K562 (cell line): ENCODE results near the gene SLC26A1. TPM values are rescaled to one million over a fixed set of nuclear protein-coding genes. Genes with fewer than 3 reads are reported as not detected.
A peak's percentile ranks its signal among the peaks of the same experiment; 100 is the strongest.

Source experiments
- ATAC-seq: fragments of 200-7000 bp; cut with Tn5 transposase; 3 replicates; pipeline ENCODE4 v1.9.1; 2020; ENCODE audit warnings: moderate library complexity
- BruUV-seq: library from RNA; stranded (reverse); fragments of 400-500 nt; replicated peaks from 2 replicates; lab custom pipeline; 2021; lab: Mats Ljungman, UMichigan
- CTCF ChIA-PET: fragments of 300-600 bp; formaldehyde crosslinking; extraction: SDS; loops from one replicate; lab custom pipeline; 2021; ENCODE audit warnings: low intra/inter-chr PET ratio; lab: Yijun Ruan, JAX
- POLR2A ChIA-PET: fragments of 300-600, 350-650 bp; sonication (Branson Sonifier 250); formaldehyde crosslinking; extraction: SDS; loops from one replicate; lab custom pipeline; 2021; ENCODE audit warnings: antibody characterized with exemption, inconsistent platforms; lab: Yijun Ruan, JAX
- DNase-seq, 4 experiments: peaks; one replicate each; pipeline versions ENCODE4 v3.0.0 to v3.0.0-alpha.2; 2011 to 2018; ENCODE audit warnings: low spot score in 3 of 4, mixed read lengths in 3 of 4; ENCODE audit errors: extremely low read depth in 1 of 4
- FAIRE-seq: peaks from 2 replicates; lab custom pipeline; 2011; peaks lifted over from hg19 to GRCh38; lab: Jason Lieb, UNC
- H2AFZ ChIP-seq: 2 replicates; pipeline ENCODE4 v1.6.0; 2011; ENCODE audit warnings: low read depth, low read length, control low read depth, inconsistent platforms
- H3K27ac ChIP-seq: fragments of 200-600 bp; 3 replicates; pipeline ENCODE4 v1.8.0; 2011; ENCODE audit warnings: low read depth, mild to moderate bottlenecking, control low read depth, inconsistent platforms, low read length, moderate library complexity, mixed read lengths; ENCODE audit errors: extremely low read depth
- H3K27me3 ChIP-seq, 2 experiments: fragments of 300-600 bp in 1 of 2; 2 replicates in 1 of 2; 3 replicates in 1 of 2; pipeline versions ENCODE4 v1.6.0 to v1.8.0; 2011; ENCODE audit warnings: inconsistent platforms in 2 of 2, low read length in 2 of 2, mild to moderate bottlenecking in 1 of 2, mixed read lengths in 1 of 2, moderate library complexity in 1 of 2; ENCODE audit not compliant: control insufficient read depth in 2 of 2, insufficient read depth in 2 of 2
- H3K36me3 ChIP-seq: fragments of 300-600 bp; 3 replicates; pipeline ENCODE4 v1.8.0; 2011; ENCODE audit warnings: mild to moderate bottlenecking, low read length, inconsistent platforms; ENCODE audit not compliant: control insufficient read depth, insufficient read depth
- H3K4me1 ChIP-seq, 2 experiments: fragments of 200-600 bp in 1 of 2; replicated peaks in 1 of 2; 2 replicates in 1 of 2; 3 replicates in 1 of 2; pipeline versions ENCODE4 v1.5.1 to v1.8.0; 2011; ENCODE audit warnings: inconsistent platforms in 2 of 2, low read length in 2 of 2, mild to moderate bottlenecking in 1 of 2, mixed read lengths in 1 of 2, moderate library complexity in 1 of 2; ENCODE audit not compliant: control insufficient read depth in 2 of 2, insufficient read depth in 2 of 2
- H3K4me2 ChIP-seq: 2 replicates; pipeline ENCODE4 v1.6.1; 2011; ENCODE audit warnings: low read length, control low read depth, inconsistent platforms, mixed read lengths; ENCODE audit not compliant: insufficient read depth
- H3K4me3 ChIP-seq: fragments of 200-600 bp; sonication (generic), shearing (Covaris generic); 2 replicates; pipeline ENCODE4 v1.5.1; 2016; ENCODE audit warnings: control low read depth, inconsistent platforms
- H3K79me2 ChIP-seq: fragments of 200-600 bp; 3 replicates; pipeline ENCODE4 v1.8.0; 2011; ENCODE audit warnings: low read length, inconsistent platforms; ENCODE audit not compliant: control insufficient read depth, insufficient read depth
- H3K9ac ChIP-seq, 2 experiments: 2 replicates each; pipeline versions ENCODE4 v1.6.0 to v1.6.1; 2011; ENCODE audit warnings: low read depth in 2 of 2, low read length in 2 of 2, control low read depth in 1 of 2, inconsistent platforms in 1 of 2, mild to moderate bottlenecking in 1 of 2, mixed read lengths in 1 of 2; ENCODE audit not compliant: insufficient read depth in 1 of 2
- H3K9me1 ChIP-seq: one replicate; pipeline ENCODE4 v1.6.0; 2011; ENCODE audit warnings: inconsistent platforms, mild to moderate bottlenecking, low read length, moderate library complexity; ENCODE audit not compliant: control insufficient read depth, insufficient read depth
- H3K9me3 ChIP-seq: replicated peaks from 2 replicates; pipeline ENCODE4 v1.5.1; 2011; ENCODE audit warnings: low read depth, low read length, inconsistent platforms; ENCODE audit not compliant: control insufficient read depth, insufficient read depth
- H4K20me1 ChIP-seq: replicated peaks from 2 replicates; pipeline ENCODE4 v1.6.1; 2011; ENCODE audit warnings: low read length, inconsistent platforms, mixed read lengths; ENCODE audit not compliant: control insufficient read depth, insufficient read depth
- ARID3B ChIP-seq: fragments of 250-450 bp; sonication (Bioruptor Pico); IDR thresholded peaks from 2 replicates; pipeline ENCODE4 v1.4.0; 2020; ENCODE audit warnings: borderline replicate concordance
- CHCHD3 ChIP-seq: fragments of 250-450 bp; sonication (Bioruptor Pico); IDR thresholded peaks from 2 replicates; pipeline ENCODE4 v2.1.2; 2022; ENCODE audit warnings: mild to moderate bottlenecking
- GABPB2 ChIP-seq: fragments of 250-450 bp; sonication (Bioruptor Pico); conservative IDR thresholded peaks from 2 replicates; pipeline ENCODE4 v1.5.1; 2021; ENCODE audit warnings: mild to moderate bottlenecking
- HDAC1 ChIP-seq, 2 experiments: fragments of 450-650 bp; IDR thresholded peaks; 2 replicates each; pipeline ENCODE4 v1.6.1; 2016 to 2017; ENCODE audit warnings: inconsistent platforms in 1 of 2, mild to moderate bottlenecking in 1 of 2, moderate library complexity in 1 of 2
- NBN ChIP-seq: fragments of 450-650 bp; IDR thresholded peaks from 2 replicates; pipeline ENCODE4 v1.6.1; 2016; ENCODE audit warnings: low read depth, mild to moderate bottlenecking
- POLR2AphosphoS2 ChIP-seq: IDR thresholded peaks from 2 replicates; pipeline ENCODE4 v1.6.1; 2012; ENCODE audit warnings: low read length, improper control_type of control experiment
- RERE ChIP-seq: sonication (generic); formaldehyde crosslinking; IDR thresholded peaks from 2 replicates; pipeline ENCODE4 v1.8.0; 2023; ENCODE audit warnings: missing genetic modification reagents, mild to moderate bottlenecking, borderline replicate concordance
- TCF7 ChIP-seq: sonication (generic); IDR thresholded peaks from 2 replicates; pipeline ENCODE4 v1.6.1; 2016; ENCODE audit warnings: antibody characterized with exemption, borderline replicate concordance
- THRAP3 ChIP-seq: fragments of 450-650 bp; IDR thresholded peaks from 2 replicates; pipeline ENCODE4 v1.6.1; 2016; ENCODE audit warnings: mild to moderate bottlenecking, inconsistent platforms, borderline replicate concordance
- WHSC1 ChIP-seq: IDR thresholded peaks from one replicate; pipeline ENCODE4 v1.6.1; 2012; ENCODE audit warnings: low read length, control low read depth, inconsistent platforms
- ZNF134 ChIP-seq: fragments of 250-450 bp; sonication (Bioruptor Pico); conservative IDR thresholded peaks from 2 replicates; pipeline ENCODE4 v1.4.0; 2020
- ZNF395 ChIP-seq: fragments of 200-800 bp; sonication (Bioruptor generic); IDR thresholded peaks from 2 replicates; pipeline ENCODE4 v1.6.1; 2017; ENCODE audit warnings: missing genetic modification characterization, missing compliant biosample characterization
- WGBS: fragments of 100-300 bp; shearing (Covaris generic); methylation state at CpG from one replicate; pipeline ENCODE4 v1.1.6; 2016; ENCODE audit warnings: low coverage, mixed read lengths; ENCODE audit not compliant: insufficient coverage; ENCODE audit errors: missing lambda C conversion rate; 5-methylcytosine and 5-hydroxymethylcytosine counted together
- in situ Hi-C: fragments of 300-500 bp; cut with MboI; formaldehyde crosslinking; loops from 4 replicates; pipeline ENCODE4 v1.15.0; 2018; ENCODE audit warnings: inconsistent platforms, mixed read lengths
- intact Hi-C: fragments of 100-400 bp; cut with micrococcal nuclease; formaldehyde crosslinking; loops from 2 replicates; pipeline ENCODE4 v1.14.2; 2022
- polyA plus RNA-seq, 8 experiments: library from polyadenylated mRNA; depleted of rRNA in 4 of 8; stranded (reverse) in 5 of 8; unstranded in 3 of 8; fragments of >200 nt; fragmentation: Nextera tagmentation in 2 of 8; fragmentation: Illumina TruSeq in 1 of 8; extraction: Ambion mirVana in 2 of 8; extraction: Trizol in 1 of 8; gene quantifications; 2 replicates each; pipeline versions ENCODE4 v1.2.1 to v1.2.3, GENCODE V29; 2011 to 2014; ENCODE audit warnings: inconsistent platforms in 1 of 8, missing spikeins in 1 of 8
- total RNA-seq, 7 experiments: library from RNA; depleted of rRNA in 6 of 7; stranded (reverse); fragments of >200 nt in 6 of 7; fragmentation: Illumina TruSeq in 2 of 7; extraction: Trizol in 2 of 7; gene quantifications; 2 replicates each; pipeline versions ENCODE4 v1.2.1 to v1.2.3, GENCODE V29; 2011 to 2021; ENCODE audit warnings: low replicate concordance in 1 of 7

The SLC26A1 gene
- total and polyA plus RNA-seq, 9 of the 15 experiments (the other 6 are each of a cell fraction or from before 2014, with no cell fraction given) = 0.11 to 4.2 (median 0.95) TPM

- TF ChIP-seq ARID3B (CRISPR knock-in tag) (no peak), ZNF395 (CRISPR knock-in tag) (0 out of 2 replicates have a peak, but pooled peaks have one; percentile 28)
These were observed 49.3 kb upstream of the SLC26A1 start (continued) for GRCh38 chr4:1042352-1043055.

GRCh38 chr4:1041936-1042330 lies 48.7 kb upstream of the SLC26A1 start:
- H3K9me1 ChIP-seq = no peaks in the 10 kb centered on the region
- no peak for ATAC-seq
- TF ChIP-seq RERE = no peak
- TF ChIP-seq ZNF134 (CRISPR knock-in tag) = no peak
- TF ChIP-seq POLR2AphosphoS2 = no peak
- no peak for TF ChIP-seq CHCHD3 (CRISPR knock-in tag)
- no peak for TF ChIP-seq NBN
- no peak for TF ChIP-seq GABPB2 (CRISPR knock-in tag)
- TF ChIP-seq HDAC1 (IDR thresholded peaks at IDR 0.05) = no peak
- TF ChIP-seq TCF7 = no peak
- TF ChIP-seq THRAP3 = no peak
- TF ChIP-seq WHSC1 = no peak

More at GRCh38 chr4:1041936-1042330, 48.7 kb upstream of the SLC26A1 start:
- Histone ChIP-seq H3K9ac (peak overlapping the region; percentile 30 to 90), H3K27me3 (no peaks in the 10 kb centered on the region), H3K79me2 (no peaks in the 10 kb centered on the region), H3K9me3 (no peaks in the 10 kb centered on the region), H3K4me2 (peak overlapping the region; percentile 61), H3K4me3 (no peak overlapping the region), H3K27ac (peak overlapping the region; percentile 68), H3K4me1 (peaks cover 50 to 83% of the 10 kb centered on the region in 2 experiments), H2AFZ (peak overlapping the region; percentile 92), H4K20me1 (no peaks in the 10 kb centered on the region), H3K36me3 (no peaks in the 10 kb centered on the region)
- ChIA-PET POLR2A (no interaction called here), CTCF (no interaction called here)
- intact Hi-C loops (loop anchor here (10.0 kb wide), 1 partner anchor 47 kb away; the partner anchor contains the start of gene SLC26A1), in situ Hi-C loops (no loop called here)
- FAIRE-seq (no peak), DNase-seq (no peak)
- BruUV-seq = no TSS peak
- WGBS = 44% methylated on average over 7 of the region's 8 CpGs
